ENCODE measurements around the gene CENPW. TPM values are rescaled to one million over a fixed set of nuclear protein-coding genes. Genes with fewer than 3 reads are reported as not detected.

The CENPW gene
- total RNA-seq, 1 experiment from 2014 or later, result 46.9 TPM

GRCh38 chr6:126388104-126388598 is 48.2 kb downstream of the CENPW start:
- no peaks in the 10 kb centered on the region for H4K20me1 ChIP-seq (ENCODE audit: insufficient read depth)
- no TSS peak for BruUV-seq (replicated peaks)
- TF ChIP-seq EZH2 (IDR thresholded peaks at IDR 0.05) (no peak), POLR2A (IDR thresholded peaks at IDR 0.05; ENCODE audit: borderline replicate concordance, extremely low read depth, insufficient read depth, insufficient read length) (no peak), ZNF274 (IDR thresholded peaks at IDR 0.05; ENCODE audit: low read depth, low read length) (no peak)
- H3K4me1 ChIP-seq (ENCODE audit: control insufficient read depth in 1 of 2, insufficient read depth in 2 of 2, low read length in 2 of 2), result no peaks in the 10 kb centered on the region
- no peak overlapping the region for H2AFZ ChIP-seq (ENCODE audit: low read depth, low read length, poor library complexity, severe bottlenecking)
- POLR2A ChIA-PET, result no interaction called here
- no peak overlapping the region for H3K27ac ChIP-seq (ENCODE audit: low read depth, low read length)
- no peaks in the 10 kb centered on the region for H3K79me2 ChIP-seq (ENCODE audit: insufficient read depth, low read length)
- no peak for DNase-seq (ENCODE audit: low read depth, low spot score)
- no peaks in the 10 kb centered on the region for H3K36me3 ChIP-seq (ENCODE audit: control insufficient read depth in 1 of 2, insufficient read depth in 2 of 2, low read length in 2 of 2)
- no peak overlapping the region for H3K9ac ChIP-seq (ENCODE audit: low read length)
- no peaks in the 10 kb centered on the region for H3K27me3 ChIP-seq (ENCODE audit: insufficient read depth, low read length)
- CTCF ChIA-PET, result no interaction called here
- intact Hi-C loops (cut with micrococcal nuclease), result no loop called here
- H3K4me3 ChIP-seq (replicated peaks in 1 of 2; ENCODE audit: low read depth in 1 of 2, low read length in 2 of 2), result no peak overlapping the region
- ATAC-seq, result no peak
- RAD21 ChIA-PET (ENCODE audit: low non-redundant PET in 1 of 2, low total read pairs in 2 of 2, uncharacterized antibody in 2 of 2, unreplicated experiment in 2 of 2), result no interaction called here
- H3K9me3 ChIP-seq (ENCODE audit: control insufficient read depth in 1 of 2, insufficient read depth in 1 of 2, low read depth in 1 of 2, low read length in 2 of 2), result no peaks in the 10 kb centered on the region
- no peaks in the 10 kb centered on the region for H3K9me2 ChIP-seq (ENCODE audit: insufficient read depth)
- no peak overlapping the region for H3K4me2 ChIP-seq (ENCODE audit: low read length)

GRCh38 chr6:126396131-126396530 is 56.2 kb downstream of the CENPW start:
- Histone ChIP-seq H4K20me1 (ENCODE audit: insufficient read depth) (no peaks in the 10 kb centered on the region), H3K79me2 (ENCODE audit: insufficient read depth, low read length) (no peaks in the 10 kb centered on the region), H3K4me3 (replicated peaks in 1 of 2; ENCODE audit: low read depth in 1 of 2, low read length in 2 of 2) (no peak overlapping the region), H3K36me3 (ENCODE audit: control insufficient read depth in 1 of 2, insufficient read depth in 2 of 2, low read length in 2 of 2) (no peaks in the 10 kb centered on the region), H3K4me2 (ENCODE audit: low read length) (no peak overlapping the region), H3K9ac (ENCODE audit: low read length) (no peak overlapping the region), H3K27ac (ENCODE audit: low read depth, low read length) (no peak overlapping the region), H3K27me3 (ENCODE audit: insufficient read depth, low read length) (no peaks in the 10 kb centered on the region), H3K9me3 (ENCODE audit: control insufficient read depth in 1 of 2, insufficient read depth in 1 of 2, low read depth in 1 of 2, low read length in 2 of 2) (no peaks in the 10 kb centered on the region), H2AFZ (ENCODE audit: low read depth, low read length, poor library complexity, severe bottlenecking) (no peak overlapping the region), H3K4me1 (ENCODE audit: control insufficient read depth in 1 of 2, insufficient read depth in 2 of 2, low read length in 2 of 2) (no peaks in the 10 kb centered on the region), H3K9me2 (ENCODE audit: insufficient read depth) (peaks cover 3% of the 10 kb centered on the region; the same call in 1 of the 2 replicates)
- BruUV-seq (replicated peaks), result no TSS peak
- POLR2A ChIA-PET, result no interaction called here
- RAD21 ChIA-PET (ENCODE audit: low non-redundant PET in 1 of 2, low total read pairs in 2 of 2, uncharacterized antibody in 2 of 2, unreplicated experiment in 2 of 2), result no interaction called here
- intact Hi-C loops (cut with micrococcal nuclease), result no loop called here
- CTCF ChIA-PET, result no interaction called here
- DNase-seq (ENCODE audit: low read depth, low spot score), result no peak
- no peak for ATAC-seq
- TF ChIP-seq SP1 (IDR thresholded peaks at IDR 0.05; ENCODE audit: low read depth) (no peak), SRF (IDR thresholded peaks at IDR 0.05; ENCODE audit: low read depth) (no peak), MAX (IDR thresholded peaks at IDR 0.05) (no peak), CEBPB (IDR thresholded peaks at IDR 0.05; ENCODE audit: low read depth) (no peak), CTCF (IDR thresholded peaks at IDR 0.05 in 2 of 3, conservative IDR thresholded peaks at IDR 0.05 in 1 of 3; ENCODE audit: borderline replicate concordance in 1 of 3, insufficient read depth in 1 of 3, low read depth in 2 of 3, low read length in 2 of 3) (no peak), REST (IDR thresholded peaks at IDR 0.05; ENCODE audit: low read depth) (no peak), ZBTB33 (IDR thresholded peaks at IDR 0.05; ENCODE audit: extremely low read depth, insufficient replicate concordance, low read length) (no peak), EGR1 (IDR thresholded peaks at IDR 0.05; ENCODE audit: low read depth) (no peak), FOSL1 (IDR thresholded peaks at IDR 0.05; ENCODE audit: low read depth) (no peak), POLR2A (IDR thresholded peaks at IDR 0.05; ENCODE audit: borderline replicate concordance, extremely low read depth, insufficient read depth, insufficient read length) (no peak), ELF1 (IDR thresholded peaks at IDR 0.05; ENCODE audit: borderline replicate concordance, low read depth) (no peak)
